HG03439 (cell line): ENCODE measurements around the gene IRF2.

ENCODE experiments used
- ATAC-seq: cut with Tn5 transposase; IDR thresholded peaks from one replicate; pipeline ENCODE4 v1.9.1; 2021; ENCODE audit warnings: mild to moderate bottlenecking, moderate library complexity; ENCODE audit not compliant: unreplicated experiment

The IRF2 gene

DNA sequence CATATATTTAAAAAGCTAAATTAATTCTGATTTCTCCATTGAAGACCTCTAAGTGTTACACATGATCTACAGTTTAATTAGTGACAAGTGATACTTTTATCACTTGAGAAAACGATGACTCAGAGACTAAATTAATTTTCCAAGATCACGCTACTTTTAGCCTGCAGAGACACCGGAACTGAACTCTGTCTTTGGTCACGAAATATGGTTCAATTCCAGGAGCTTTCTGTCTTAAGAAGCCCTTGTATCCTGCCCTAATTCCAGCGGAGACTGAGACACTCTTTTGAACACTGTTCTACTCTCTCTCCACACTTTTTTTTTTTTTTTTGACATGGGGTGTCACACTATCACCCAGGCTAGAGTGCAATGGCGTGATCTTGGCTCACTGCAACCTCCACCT is 63.6 kb downstream of the IRF2 start:
- no peak for ATAC-seq

DNA sequence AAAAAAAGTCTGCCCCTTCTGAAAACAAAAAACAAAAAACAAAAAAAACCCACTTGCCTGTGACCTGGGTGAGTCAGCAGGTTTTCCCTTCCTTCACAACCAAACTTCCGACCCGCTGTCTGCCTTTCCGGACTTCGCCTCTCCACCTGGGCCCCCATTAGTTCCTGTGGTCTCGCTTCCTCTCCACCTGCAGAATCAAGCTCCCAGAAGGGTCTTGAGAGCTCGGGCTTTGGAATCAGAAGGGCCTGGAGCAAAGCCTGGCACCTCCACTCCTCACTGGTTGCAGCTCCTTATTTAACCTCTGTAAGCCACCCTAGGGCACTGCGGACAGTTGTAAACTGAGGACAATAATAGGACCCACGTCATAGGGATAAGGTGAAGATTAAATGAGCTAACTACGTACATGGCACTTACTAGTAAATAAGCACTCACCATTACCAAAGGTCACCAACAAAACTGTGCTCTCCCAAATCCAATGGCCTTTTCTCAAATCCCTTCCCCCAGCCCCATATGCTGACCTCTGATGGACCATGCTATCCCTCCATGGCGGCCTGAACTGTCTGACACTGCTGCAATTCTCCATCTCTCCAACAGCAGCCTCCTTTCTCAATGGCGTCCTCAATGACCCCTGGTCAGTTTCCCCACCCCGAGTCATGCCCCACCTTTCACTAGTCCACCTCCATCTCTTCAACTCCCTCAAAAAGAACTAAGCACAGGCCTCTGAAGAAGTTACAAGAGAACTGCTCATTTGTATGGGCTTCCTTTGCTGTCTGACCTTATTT is 64.2 kb downstream of the IRF2 start:
- no peak for ATAC-seq

GRCh38 chr4:184409502-184409901 is 64.8 kb downstream of the IRF2 start:
- ATAC-seq = no peak

- no peak for ATAC-seq
Observed at GRCh38 chr4:184408684-184409081, 65.7 kb downstream of the IRF2 start.

GRCh38 chr4:184408021-184408683 is 66.2 kb downstream of the IRF2 start:
- ATAC-seq = no peak

DNA sequence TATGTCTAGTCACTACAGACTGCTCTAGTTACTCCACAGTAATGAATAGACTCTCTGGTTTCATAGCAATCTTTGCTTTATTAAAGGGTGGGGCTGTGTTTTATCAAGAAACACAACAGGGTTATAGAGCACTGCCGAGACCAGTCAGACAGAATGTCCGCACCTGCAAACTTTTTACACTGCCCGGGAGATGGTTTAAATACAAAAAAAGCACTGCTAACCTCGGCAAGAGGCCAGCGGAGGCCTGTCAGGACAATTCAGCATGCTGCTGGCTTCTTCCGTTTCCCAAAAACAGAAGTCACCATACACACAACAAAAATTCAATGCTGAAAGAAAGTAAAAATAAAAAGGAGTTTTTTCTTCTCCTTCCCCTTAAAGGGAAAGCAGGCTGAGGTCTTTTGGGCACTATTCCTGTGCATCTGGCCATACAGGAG is 67.4 kb downstream of the IRF2 start:
- no peak for ATAC-seq

GRCh38 chr4:184404047-184404446 is 70.3 kb downstream of the IRF2 start:
- no peak for ATAC-seq

DNA sequence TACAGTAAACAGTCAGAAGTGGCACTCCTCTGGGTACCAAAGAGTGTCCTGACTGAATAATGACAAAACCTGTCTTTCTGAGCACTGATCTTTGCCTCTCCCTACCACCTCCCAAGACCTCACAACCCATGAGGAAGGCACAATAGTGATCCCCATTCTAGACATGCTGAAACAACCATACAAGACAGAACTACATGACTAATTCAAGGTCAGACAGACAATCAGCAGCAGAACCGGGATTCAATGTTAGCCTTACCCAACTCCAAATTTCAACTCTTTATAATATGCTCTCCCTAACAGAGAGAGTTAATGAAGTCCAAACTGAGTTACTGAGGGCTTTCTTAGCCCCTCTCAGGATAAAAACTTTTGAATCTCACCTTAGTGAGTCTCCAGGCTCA is 71.0 kb downstream of the IRF2 start:
- ATAC-seq = no peak

DNA sequence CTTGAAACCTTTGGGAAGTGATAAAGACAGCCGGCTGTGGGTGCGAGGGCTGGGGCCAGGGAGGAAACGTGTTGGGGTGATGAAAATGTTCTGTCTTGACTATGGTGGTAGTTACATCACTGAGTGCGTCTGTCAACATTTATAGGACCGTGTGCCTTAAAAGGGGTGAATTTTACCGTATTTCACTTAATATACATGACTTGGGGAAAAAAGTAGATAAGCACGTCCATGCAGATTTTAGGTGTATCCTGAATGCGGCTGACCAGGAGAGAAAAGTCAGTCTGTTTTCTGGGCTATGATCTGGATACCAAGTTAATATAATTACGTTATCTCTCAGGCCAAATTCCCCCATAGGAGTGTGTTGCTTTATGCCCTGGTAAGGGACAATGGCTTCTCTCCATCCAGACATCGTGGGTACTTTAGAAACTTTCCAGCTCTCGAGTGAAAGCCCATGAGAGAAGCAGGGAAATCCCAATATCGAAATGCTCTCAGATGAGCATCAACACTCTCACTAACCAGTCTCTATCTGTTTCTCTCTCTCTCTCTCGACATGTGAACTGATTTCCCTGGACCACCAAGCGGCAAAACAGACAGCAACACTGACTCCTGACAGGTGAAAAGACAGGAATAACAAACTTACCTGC is 71.5 kb downstream of the IRF2 start:
- no peak for ATAC-seq

- ATAC-seq = no peak
Observed at GRCh38 chr4:184402239-184402638, 72.1 kb downstream of the IRF2 start.

DNA sequence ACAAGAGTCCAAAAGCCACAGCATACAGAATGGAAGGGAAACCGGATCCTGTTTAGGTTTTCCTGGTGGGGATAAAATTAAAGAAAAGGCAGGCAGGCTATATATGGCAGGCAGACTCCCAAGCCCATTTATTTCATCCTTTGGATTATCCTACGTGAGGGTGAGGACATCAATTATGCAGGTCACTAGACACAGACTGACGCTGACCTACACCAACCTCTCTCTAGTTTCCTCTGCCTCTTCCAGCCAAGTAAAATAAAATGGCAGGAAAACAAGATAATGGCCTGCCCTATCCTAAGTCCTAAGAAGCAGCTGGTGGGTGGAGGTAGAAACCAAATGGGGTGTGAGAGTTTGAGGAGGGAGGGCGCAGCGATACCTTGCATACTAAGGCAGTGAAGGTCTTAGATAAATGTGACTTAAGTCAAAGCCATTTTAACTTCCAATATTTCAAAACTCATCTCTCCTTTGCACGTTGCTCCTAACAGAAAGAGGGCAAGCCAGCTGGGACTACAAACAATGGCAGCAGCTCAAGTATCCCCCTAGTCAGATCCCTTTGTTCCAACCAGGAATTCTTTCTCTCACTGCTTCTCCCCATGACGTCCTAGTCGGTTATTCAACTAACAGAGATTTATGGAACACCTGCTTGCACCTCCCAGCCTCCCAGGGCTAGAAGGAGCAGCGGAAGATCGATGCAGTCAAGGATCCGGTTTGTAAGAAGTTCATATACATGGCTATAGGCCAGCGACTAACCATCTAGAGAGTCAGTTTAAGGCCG is 72.8 kb downstream of the IRF2 start:
- ATAC-seq = no peak

- no peak for ATAC-seq
Observed at GRCh38 chr4:184400891-184401290, 73.5 kb downstream of the IRF2 start.

- no peak for ATAC-seq
Observed at GRCh38 chr4:184400375-184400870, 73.9 kb downstream of the IRF2 start.

GRCh38 chr4:184399512-184399908 is 74.8 kb downstream of the IRF2 start:
- no peak for ATAC-seq

GRCh38 chr4:184398741-184399511 is 75.4 kb downstream of the IRF2 start:
- no peak for ATAC-seq

DNA sequence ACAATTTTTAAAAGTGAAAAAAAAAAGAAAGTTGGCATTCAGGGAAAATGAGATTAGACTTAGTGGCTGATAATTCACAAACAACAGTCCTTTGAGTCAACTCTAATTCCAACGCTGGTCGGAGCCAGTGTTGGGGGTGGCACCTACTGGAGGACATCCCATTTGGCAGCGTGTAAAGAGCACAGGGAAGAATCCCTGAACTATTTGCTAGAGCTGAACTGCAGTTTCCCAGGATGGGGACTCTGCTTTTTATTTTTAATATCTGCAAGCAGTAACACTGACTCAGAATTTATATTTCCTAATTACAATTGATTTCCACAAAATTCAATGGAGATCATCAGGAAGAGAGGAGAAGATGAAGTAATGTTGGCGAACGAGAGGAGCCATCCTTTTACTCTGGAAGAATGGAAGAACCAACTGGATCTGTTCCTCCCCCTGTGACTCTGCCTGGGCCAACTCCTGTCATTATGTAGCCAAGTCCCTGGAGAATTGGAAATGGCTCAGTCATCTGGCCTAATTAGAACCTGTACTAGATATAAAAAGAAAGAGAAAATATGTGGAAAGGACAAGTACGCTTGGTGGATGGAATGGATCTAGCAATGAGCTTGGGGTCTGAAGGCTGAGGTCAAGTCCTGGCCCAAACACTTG is 76.7 kb downstream of the IRF2 start:
- no peak for ATAC-seq

GRCh38 chr4:184396570-184397515 is 77.5 kb downstream of the IRF2 start:
- ATAC-seq = peak; percentile 9

GRCh38 chr4:184395971-184396391 is 78.4 kb downstream of the IRF2 start:
- ATAC-seq = peak; percentile 67
